HG02981 (cell line): Measurements from ENCODE around the gene ITPKC.

Experiments used
- ATAC-seq: cut with Tn5 transposase; IDR thresholded peaks from one replicate; pipeline ENCODE4 v1.9.1; 2021; ENCODE audit warnings: mild to moderate bottlenecking, moderate library complexity; ENCODE audit not compliant: unreplicated experiment

Gene ITPKC

DNA sequence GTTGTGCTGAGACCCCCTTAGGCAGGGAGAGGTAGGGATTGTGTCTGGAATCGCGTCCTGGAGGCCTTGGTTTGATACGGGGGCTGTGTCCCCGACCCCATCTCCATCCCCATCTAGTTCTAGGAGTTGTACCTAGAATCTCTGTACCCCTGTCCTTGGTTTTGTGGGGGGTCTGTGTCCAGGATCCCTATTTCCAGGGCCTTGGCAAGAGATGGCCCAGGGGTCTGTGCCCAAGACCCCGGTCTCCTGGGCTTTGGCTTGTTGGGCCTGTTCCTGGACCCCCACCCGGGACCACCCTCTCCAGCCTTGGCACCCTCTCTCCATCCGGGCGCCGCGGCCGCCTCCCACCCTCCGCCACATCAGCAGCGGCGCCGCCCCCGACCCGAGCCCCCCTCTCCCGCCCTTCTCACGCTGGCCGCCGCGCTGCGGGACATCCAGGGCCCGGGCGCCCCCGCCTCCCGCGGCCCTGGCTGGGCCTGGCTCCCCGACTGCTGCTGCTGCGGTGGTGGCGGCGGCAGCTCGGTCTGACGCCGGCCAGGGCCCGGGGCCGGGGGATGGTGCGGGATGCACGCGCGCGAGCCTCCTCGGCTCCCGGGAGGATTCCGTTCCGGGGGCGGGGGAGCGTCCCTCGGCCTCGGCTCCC lies 26.7 kb upstream of the ITPKC start, which contains the start of gene NUMBL:
Gene NUMBL, minus strand, starts transcription at position 602 of the 643 bp plus-strand sequence. Its CDS starts 168 bp downstream, at position 434.
- no peak for ATAC-seq

DNA sequence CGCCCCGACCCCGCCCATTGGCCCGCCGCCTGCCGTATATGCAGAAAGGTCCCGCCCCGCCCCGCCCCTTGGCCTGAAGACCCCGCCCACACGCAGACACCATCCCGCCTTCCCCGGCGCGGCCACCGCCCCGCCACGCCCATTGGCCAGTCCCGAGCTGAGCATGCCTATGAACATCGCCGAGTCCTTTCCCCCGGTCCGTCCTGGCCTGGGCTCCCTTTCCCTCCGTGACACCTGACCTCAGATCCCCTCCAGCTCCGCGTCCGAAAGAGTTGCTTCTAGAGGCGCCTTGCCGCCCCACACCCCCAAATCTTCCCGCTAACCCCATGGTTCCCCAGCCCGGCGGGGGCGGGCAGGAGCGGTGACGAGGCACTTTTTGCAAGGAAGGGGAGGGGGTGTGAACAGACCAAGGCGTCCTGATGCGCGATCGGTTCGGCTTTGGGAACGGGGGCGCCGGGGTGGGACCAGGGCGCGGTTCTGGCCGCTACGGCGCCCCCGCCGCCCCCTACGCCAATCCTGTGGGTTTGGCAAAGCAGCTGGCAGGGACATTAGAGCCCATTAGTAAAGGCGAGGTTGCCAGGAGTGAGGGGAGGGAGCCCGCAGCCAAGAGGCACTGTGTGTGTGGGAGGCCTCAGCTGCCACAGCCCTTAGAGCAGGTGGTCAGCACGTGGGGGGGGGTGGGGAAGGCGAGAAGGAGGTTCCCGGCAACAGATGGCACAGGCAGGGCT lies 26.1 kb upstream of the ITPKC start:
- no peak for ATAC-seq

GRCh38 chr19:40691421-40692211 lies 25.3 kb upstream of the ITPKC start:
- ATAC-seq: no peak

DNA sequence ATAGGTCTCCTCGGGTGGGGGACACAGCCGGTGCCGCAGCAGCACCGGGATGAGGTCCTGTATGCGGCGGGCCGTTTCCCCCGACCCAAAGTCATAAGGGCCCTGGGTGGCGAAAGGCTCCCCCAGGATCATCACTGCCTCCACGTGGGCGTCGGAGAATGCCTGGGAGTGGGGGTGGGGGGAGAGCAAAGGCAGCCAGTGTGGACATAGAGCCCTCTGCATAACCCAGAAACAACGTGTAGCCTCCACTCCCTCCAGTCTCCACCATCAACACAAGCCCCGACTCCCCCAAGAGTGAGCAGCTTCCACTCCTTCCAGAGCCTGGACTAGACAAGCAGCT lies 24.7 kb upstream of the ITPKC start:
- ATAC-seq: no peak

- ATAC-seq: no peak
Measured at GRCh38 chr19:40693150-40693788, 23.6 kb upstream of the ITPKC start.

DNA sequence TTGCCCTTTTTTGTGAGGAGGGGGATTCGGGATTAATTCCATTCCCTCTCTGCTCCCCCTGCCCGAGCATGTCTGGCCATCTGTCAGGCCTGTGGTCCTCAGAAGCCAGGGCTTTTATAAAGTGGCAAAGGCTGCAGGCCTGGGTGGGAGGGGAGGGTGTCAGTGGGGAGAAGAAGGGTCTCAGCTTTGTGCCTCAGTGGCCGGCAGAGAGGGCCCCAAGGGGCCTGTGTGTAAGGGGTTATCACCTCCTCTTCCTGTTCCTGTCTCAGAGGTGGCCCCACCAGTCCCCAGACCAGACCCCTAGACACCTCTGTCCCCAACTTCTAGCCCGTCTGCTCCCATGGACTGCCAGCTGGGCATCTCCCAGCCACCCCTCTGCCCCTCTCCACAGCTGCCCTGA lies 23.0 kb upstream of the ITPKC start:
- ATAC-seq: no peak

- no peak for ATAC-seq
Measured at GRCh38 chr19:40695881-40696280, 21.0 kb upstream of the ITPKC start.

DNA sequence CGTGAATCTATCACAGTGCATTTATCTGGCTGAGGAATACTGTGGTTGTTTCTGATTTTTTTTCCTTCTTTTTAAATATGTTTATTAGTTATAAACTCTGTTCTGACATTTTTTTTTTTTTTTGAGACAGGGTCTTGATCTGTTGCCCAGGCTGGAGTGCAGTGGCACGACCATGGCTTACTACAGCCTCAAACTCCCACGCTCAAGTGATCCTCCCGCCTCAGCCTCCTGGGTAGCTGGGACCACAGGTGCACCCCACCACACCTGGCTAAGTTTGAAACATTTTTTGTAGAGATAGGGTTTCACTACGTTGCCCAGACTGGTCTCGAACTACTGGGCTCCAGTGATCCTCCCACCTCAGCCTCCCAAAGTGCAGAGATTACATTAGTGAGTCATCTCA lies 19.9 kb upstream of the ITPKC start:
- no peak for ATAC-seq

- no peak for ATAC-seq
Measured at GRCh38 chr19:40700083-40700482, 16.8 kb upstream of the ITPKC start.

DNA sequence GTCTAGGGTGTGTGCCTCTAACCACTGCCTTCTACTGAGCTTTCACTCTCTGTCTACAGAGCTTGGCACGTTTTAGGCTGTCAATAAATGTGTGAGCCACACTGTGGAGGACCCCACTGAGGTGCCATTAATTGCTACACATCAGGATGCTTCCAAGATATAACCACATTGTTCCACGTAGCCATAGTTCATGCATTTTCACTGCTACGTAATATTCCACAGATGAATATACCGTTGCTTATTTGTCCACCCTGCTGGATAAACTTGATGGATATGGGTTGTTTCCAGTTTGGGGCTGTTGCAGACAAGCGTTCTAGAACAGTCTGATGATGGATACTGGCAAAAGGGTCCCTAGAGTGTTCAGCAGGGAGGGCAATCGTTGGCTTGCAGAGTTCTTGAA lies 15.2 kb upstream of the ITPKC start:
- ATAC-seq: no peak

DNA sequence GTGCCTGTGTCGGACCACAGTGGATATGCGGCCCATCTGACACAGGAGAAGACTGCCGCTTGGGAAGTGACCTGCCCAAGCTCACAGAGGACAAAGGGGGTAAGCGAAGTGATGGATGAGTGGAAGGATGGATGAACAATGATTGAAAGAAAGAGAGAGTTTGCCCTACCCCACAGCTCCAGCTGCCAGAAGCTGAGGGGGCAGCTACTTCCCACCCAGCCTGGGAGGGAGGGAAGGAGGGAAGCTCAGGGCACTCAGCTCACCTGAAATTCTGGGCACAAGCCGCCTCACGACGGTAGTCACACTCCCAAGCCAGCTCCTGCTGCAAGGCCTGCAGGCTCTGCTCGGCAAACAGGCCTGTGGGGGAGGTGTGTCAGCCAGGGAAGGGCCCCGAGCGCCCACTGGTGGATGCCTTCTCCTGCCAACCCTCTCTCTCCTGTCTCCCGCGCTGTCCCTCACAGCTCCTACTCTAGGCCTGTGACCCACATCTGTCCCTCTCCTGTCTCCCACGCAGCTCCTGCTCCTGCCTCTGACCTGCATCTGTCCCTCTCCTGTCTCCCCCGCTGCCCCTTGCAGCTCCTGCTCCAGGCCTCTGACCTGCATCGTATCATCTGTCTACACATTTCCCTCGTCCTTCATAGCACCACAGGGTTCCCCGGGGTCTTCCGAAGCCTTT lies 14.4 kb upstream of the ITPKC start:
- ATAC-seq: no peak

DNA sequence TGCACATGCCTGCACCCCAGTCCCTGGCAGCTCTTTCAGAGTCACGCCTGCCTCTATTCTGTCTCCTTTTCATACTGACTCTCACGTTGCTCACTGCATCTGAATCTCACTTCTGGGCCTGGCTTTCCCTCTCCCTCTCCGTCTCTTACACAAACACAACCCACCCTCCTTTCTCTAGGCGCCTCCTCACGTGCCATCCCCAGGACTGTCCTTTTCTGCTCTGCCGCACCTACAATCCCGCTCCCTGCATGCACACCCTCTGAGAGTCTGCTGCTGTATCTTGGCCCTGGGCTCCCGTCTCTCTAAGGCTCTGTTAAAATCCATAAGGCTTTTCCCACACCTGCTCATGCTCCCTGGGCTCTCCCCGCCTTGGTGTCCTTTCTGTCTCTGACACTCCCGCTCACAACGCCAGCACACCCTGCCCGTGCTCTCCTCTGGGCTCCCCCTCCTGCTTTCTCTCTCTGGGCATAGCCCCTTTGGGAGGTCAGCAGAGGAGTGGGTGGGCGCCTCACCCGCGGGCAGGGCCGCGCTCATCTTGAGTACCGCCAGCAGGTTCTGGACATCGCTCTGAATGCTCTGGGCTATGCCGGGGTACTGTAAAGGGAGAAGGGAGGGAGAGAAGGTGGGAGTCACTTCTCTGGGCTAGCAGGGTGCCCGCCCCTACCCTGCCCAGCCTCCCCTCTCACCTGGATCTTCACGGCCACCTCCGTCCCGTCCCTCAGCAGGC lies 13.7 kb upstream of the ITPKC start:
- ATAC-seq: no peak

DNA sequence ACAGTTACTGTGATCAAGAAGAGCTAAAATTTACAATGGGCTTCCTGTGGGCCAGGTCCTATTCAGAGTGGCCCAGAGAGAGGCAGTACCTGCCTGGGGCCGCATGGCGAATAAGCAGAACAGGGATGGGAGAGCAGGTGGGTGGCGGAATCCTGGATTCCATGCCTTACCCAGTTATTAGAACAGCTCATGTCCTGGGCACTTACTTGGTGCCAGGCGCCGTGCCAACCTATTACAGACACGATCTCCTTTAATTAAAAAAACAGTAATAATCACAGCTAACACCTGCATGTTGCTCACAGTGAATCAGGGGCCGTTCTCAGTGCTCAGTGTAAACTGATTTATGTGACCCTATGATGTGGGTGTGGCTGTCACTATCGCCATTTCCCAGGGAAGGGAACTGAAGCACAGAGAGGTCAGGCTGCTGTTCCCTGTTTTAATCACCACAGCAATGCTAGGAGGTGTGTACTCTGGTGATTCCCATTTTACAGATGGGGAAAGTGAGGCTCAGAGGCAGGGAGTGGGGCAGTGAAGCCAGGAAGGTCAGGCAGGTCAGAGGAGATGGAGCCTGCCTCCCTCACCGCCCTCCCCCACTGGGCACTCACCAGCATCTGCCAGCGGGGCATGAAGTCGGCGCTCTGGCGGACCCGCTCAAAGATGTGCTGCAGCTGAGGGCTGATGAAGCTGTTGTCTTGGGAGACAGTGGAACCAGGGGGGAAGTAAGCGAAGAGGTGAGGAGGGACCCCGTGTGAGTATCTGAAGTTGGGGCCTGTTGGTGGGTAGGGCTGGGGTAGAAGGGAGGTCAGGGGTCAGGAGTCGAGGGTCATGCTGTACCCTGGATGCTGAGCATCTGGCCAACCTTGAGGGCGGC lies 12.2 kb upstream of the ITPKC start:
- no peak for ATAC-seq

- ATAC-seq: no peak
Measured at GRCh38 chr19:40705362-40705651, 11.6 kb upstream of the ITPKC start.

DNA sequence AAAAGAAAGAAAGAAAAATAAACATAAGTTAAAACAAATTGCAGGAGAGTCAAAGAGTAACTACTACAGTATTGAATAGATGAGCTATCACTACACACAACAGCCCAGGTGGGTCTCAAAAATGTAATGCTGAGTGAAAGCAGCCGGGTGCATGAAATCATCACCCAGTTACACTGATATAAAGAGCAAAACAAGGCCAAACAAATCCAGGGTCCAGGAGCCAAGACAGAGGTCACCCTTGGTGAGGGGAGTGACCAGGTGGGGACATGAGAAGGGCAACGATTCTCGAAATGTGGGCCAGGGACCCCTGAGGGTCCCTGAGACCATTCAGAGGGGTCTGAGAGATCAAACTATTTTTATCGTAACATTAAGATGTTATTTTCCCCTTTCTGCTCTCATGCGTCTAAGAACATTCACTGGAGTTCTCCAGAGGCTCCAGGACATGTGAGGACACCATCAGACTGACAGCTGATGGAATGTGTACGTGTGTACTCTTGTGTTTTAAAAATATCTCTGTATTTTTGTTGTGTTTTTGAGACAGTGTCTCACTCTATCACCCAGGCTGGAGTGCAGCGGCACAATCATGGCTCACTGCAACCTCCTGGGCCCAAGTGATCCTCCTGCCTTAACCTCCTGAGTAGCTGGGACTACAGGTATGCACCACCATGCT lies 10.8 kb upstream of the ITPKC start:
- ATAC-seq: no peak

DNA sequence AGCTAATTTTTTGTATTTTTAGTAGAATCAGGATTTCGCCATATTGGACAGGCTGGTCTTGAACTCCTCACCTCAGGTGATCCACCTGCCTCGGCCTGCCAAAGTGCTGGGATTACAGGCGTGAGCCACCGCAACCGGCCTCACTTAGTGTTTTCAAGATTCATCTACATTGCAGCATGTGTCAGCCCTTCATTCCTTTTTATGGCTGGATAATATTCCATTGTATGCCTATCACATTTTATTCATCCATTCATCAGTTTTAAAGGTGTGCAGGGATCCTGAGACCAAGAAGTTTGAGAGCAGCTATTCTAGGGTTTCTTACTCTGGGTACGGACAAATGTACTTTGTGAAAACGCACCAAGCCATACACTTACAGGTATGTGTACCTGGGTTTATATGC lies 9.3 kb upstream of the ITPKC start:
- ATAC-seq: no peak

DNA sequence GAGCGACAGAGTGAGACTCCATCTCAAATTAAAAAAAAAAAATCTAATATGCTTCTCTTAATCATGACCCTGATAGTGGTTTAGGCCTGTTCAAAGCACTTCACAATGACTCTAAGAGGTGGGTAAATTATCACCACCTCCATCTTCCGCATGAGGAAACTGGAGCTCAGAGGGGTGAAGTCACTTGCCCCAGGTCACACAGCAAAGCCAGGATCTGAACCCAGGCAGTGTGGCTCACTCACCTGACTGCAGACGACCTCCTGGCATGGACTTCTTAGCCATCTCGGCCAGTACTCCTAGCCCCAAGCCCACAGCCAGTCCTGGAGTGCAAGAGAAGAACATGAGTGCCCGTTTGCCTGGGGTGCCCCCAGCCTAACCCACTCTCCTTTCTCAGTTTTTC lies 7.1 kb upstream of the ITPKC start:
- ATAC-seq: no peak

DNA sequence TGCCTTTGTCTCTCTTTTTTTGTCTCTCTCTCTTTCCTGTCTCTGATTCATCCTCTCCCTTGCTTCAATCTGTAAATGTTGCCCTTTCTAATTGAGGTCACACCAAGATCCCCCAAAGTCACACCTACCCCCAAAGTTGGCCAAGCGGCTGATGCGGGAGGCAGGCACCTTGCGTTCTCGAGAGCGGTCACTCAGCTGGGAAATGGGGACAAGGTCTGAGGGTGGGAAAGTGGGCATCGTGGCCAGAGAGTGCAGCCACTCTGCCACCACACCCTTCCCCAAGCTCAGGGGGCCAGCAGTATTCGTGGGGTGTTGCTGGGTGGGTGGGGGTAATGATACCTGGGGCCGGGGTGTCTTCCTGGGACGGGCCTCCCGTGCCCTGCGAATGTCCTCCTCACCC lies 3.0 kb upstream of the ITPKC start:
- no peak for ATAC-seq
